HEK293 (cell line): ENCODE data around the gene TCF7.

ENCODE experiments used
- CTCF ChIA-PET: fragments of 350-600 bp; formaldehyde crosslinking; extraction: SDS; loops from one replicate; lab custom pipeline; 2021; ENCODE audit warnings: antibody characterized with exemption; lab: Yijun Ruan, JAX
- POLR2A ChIA-PET: fragments of 300-600 bp; formaldehyde crosslinking; extraction: SDS; loops from one replicate; lab custom pipeline; 2020; ENCODE audit warnings: antibody characterized with exemption, inconsistent platforms; lab: Yijun Ruan, JAX
- H3K27ac ChIP-seq: fragments of 200-500 bp; sonication (Bioruptor generic); 2 replicates; pipeline ENCODE4 v1.5.1; 2014; ENCODE audit warnings: low read depth, low read length, control low read depth, inconsistent platforms; ENCODE audit errors: extremely low read depth
- H3K36me3 ChIP-seq, 2 experiments: fragments of 200-500 bp in 1 of 2; sonication (Bioruptor generic) in 1 of 2; 1 replicate in 1 of 2; 2 replicates in 1 of 2; pipeline ENCODE4 v1.5.1; 2014 to 2017; ENCODE audit warnings: inconsistent platforms in 2 of 2, low read length in 2 of 2; ENCODE audit not compliant: control insufficient read depth in 2 of 2, insufficient read depth in 1 of 2
- H3K4me1 ChIP-seq: fragments of 200-500 bp; sonication (Bioruptor generic); 2 replicates; pipeline ENCODE4 v1.5.1; 2014; ENCODE audit warnings: mild to moderate bottlenecking, low read length, inconsistent platforms; ENCODE audit not compliant: control insufficient read depth, insufficient read depth
- H3K4me3 ChIP-seq: 2 replicates; pipeline ENCODE4 v1.5.1; 2011; ENCODE audit warnings: low read depth, mild to moderate bottlenecking, control low read depth, low read length, moderate library complexity
- H3K9me3 ChIP-seq: fragments of 200-500 bp; sonication (Bioruptor generic); 2 replicates; pipeline ENCODE4 v1.5.1; 2014; ENCODE audit warnings: low read depth, low read length, inconsistent platforms; ENCODE audit not compliant: control insufficient read depth, insufficient read depth
- GLIS2 ChIP-seq: fragments of 450-650 bp; formaldehyde crosslinking; IDR thresholded peaks from 2 replicates; pipeline ENCODE4 v1.5.1; 2016; ENCODE audit warnings: missing biosample characterization, missing genetic modification characterization
- HOXA7 ChIP-seq: sonication (generic); formaldehyde crosslinking; IDR thresholded peaks from 2 replicates; pipeline ENCODE4 v1.8.1; 2022; ENCODE audit warnings: missing genetic modification reagents, borderline replicate concordance
- PRDM1 ChIP-seq: fragments of 450-650 bp; formaldehyde crosslinking; IDR thresholded peaks from 2 replicates; pipeline ENCODE4; 2016; ENCODE audit warnings: missing biosample characterization, missing genetic modification characterization
- RBAK ChIP-seq: fragments of 450-650 bp; formaldehyde crosslinking; IDR thresholded peaks from 2 replicates; pipeline ENCODE4 v1.5.1; 2016; ENCODE audit warnings: missing biosample characterization, missing genetic modification characterization
- SCRT2 ChIP-seq: fragments of 450-650 bp; formaldehyde crosslinking; IDR thresholded peaks from 2 replicates; pipeline ENCODE4 v1.5.1; 2016; ENCODE audit warnings: missing biosample characterization, missing genetic modification characterization
- SP2 ChIP-seq: fragments of 450-650 bp; formaldehyde crosslinking; IDR thresholded peaks from 2 replicates; pipeline ENCODE4 v1.5.1; 2016; ENCODE audit warnings: missing biosample characterization, missing genetic modification characterization
- SP3 ChIP-seq: fragments of 450-650 bp; formaldehyde crosslinking; IDR thresholded peaks from 2 replicates; pipeline ENCODE4 v1.5.1; 2016; ENCODE audit warnings: missing biosample characterization, missing genetic modification characterization
- ZBTB1 ChIP-seq: fragments of 450-650 bp; formaldehyde crosslinking; IDR thresholded peaks from 2 replicates; pipeline ENCODE4 v1.5.1; 2016; ENCODE audit warnings: missing biosample characterization, missing genetic modification characterization
- ZBTB20 ChIP-seq: fragments of 450-650 bp; formaldehyde crosslinking; IDR thresholded peaks from 2 replicates; pipeline ENCODE4 v1.5.1; 2016; ENCODE audit warnings: missing biosample characterization, missing genetic modification characterization
- ZBTB44 ChIP-seq: fragments of 450-650 bp; IDR thresholded peaks from 2 replicates; pipeline ENCODE4 v1.5.1; 2018; ENCODE audit warnings: missing biosample characterization, mild to moderate bottlenecking, missing genetic modification characterization
- ZNF184 ChIP-seq: fragments of 450-650 bp; IDR thresholded peaks from 2 replicates; pipeline ENCODE4 v1.5.1; 2018; ENCODE audit warnings: missing biosample characterization, mild to moderate bottlenecking, missing genetic modification characterization
- ZNF214 ChIP-seq: fragments of 450-650 bp; formaldehyde crosslinking; IDR thresholded peaks from 2 replicates; pipeline ENCODE4 v1.5.1; 2017; ENCODE audit warnings: missing biosample characterization, mild to moderate bottlenecking, missing genetic modification characterization, borderline replicate concordance
- ZNF24 ChIP-seq: fragments of 450-650 bp; formaldehyde crosslinking; IDR thresholded peaks from 2 replicates; pipeline ENCODE4 v1.5.1; 2016; ENCODE audit warnings: missing biosample characterization, missing genetic modification characterization
- ZNF280C ChIP-seq: fragments of 450-650 bp; formaldehyde crosslinking; IDR thresholded peaks from 2 replicates; pipeline ENCODE4 v1.5.1; 2016; ENCODE audit warnings: missing biosample characterization, missing genetic modification characterization
- ZNF394 ChIP-seq: fragments of 450-650 bp; formaldehyde crosslinking; IDR thresholded peaks from 2 replicates; pipeline ENCODE4 v1.5.1; 2016; ENCODE audit warnings: missing biosample characterization, missing genetic modification characterization, mild to moderate bottlenecking, moderate library complexity, borderline replicate concordance
- ZNF398 ChIP-seq: fragments of 450-650 bp; formaldehyde crosslinking; IDR thresholded peaks from 2 replicates; pipeline ENCODE4 v1.5.1; 2017; ENCODE audit warnings: missing biosample characterization, missing genetic modification characterization
- ZNF423 ChIP-seq: fragments of 450-650 bp; formaldehyde crosslinking; IDR thresholded peaks from 2 replicates; pipeline ENCODE4 v1.5.1; 2016; ENCODE audit warnings: missing biosample characterization, missing genetic modification characterization
- ZNF433 ChIP-seq: fragments of 450-650 bp; formaldehyde crosslinking; IDR thresholded peaks from 2 replicates; pipeline ENCODE4 v1.5.1; 2016; ENCODE audit warnings: missing biosample characterization, missing genetic modification characterization, low read depth
- ZNF488 ChIP-seq: fragments of 450-650 bp; formaldehyde crosslinking; IDR thresholded peaks from 2 replicates; pipeline ENCODE4 v1.5.1; 2016; ENCODE audit warnings: missing biosample characterization, missing genetic modification characterization
- ZNF501 ChIP-seq: fragments of 450-650 bp; formaldehyde crosslinking; IDR thresholded peaks from 2 replicates; pipeline ENCODE4 v1.5.1; 2016; ENCODE audit warnings: missing biosample characterization, missing genetic modification characterization
- ZNF544 ChIP-seq: fragments of 450-650 bp; formaldehyde crosslinking; IDR thresholded peaks from 2 replicates; pipeline ENCODE4 v1.5.0; 2017; ENCODE audit warnings: missing biosample characterization, missing genetic modification characterization
- ZNF621 ChIP-seq: fragments of 450-650 bp; formaldehyde crosslinking; IDR thresholded peaks from 2 replicates; pipeline ENCODE4 v1.5.1; 2017; ENCODE audit warnings: missing biosample characterization, missing genetic modification characterization
- ZNF658 ChIP-seq: fragments of 450-650 bp; formaldehyde crosslinking; IDR thresholded peaks from 2 replicates; pipeline ENCODE4; 2016; ENCODE audit warnings: missing biosample characterization, missing genetic modification characterization
- ZNF785 ChIP-seq: fragments of 450-650 bp; formaldehyde crosslinking; IDR thresholded peaks from 2 replicates; pipeline ENCODE4 v1.5.1; 2016; ENCODE audit warnings: missing biosample characterization, missing genetic modification characterization
- ZSCAN5A ChIP-seq: fragments of 450-650 bp; formaldehyde crosslinking; IDR thresholded peaks from 2 replicates; pipeline ENCODE4 v1.5.1; 2016; ENCODE audit warnings: missing biosample characterization, missing genetic modification characterization

TCF7 gene

GRCh38 chr5:134135091-134135655 lies 20.7 kb downstream of the TCF7 start:
- CTCF ChIA-PET = interaction anchor here (1.3 to 1.9 kb wide), 3 partner anchors 33 to 109 kb away, joined by 3 to 6 read pairs (median 6); no protein-coding TSS in a partner anchor
- POLR2A ChIA-PET = no interaction called here

GRCh38 chr5:134136221-134136631 lies 21.7 kb downstream of the TCF7 start:
- no peaks in the 10 kb centered on the region for H3K9me3 ChIP-seq
- no peak overlapping the region for H3K4me3 ChIP-seq
- H3K27ac ChIP-seq = no peak overlapping the region
- TF ChIP-seq ZNF280C (tag by site-specific recombination) (no peak), GLIS2 (tag by site-specific recombination) (no peak), ZNF544 (tag by site-specific recombination) (no peak), ZNF433 (tag by site-specific recombination) (no peak), ZBTB1 (no peak), RBAK (tag by site-specific recombination) (no peak), ZNF488 (tag by site-specific recombination) (no peak), ZNF501 (tag by site-specific recombination) (no peak), ZNF785 (tag by site-specific recombination) (no peak), ZSCAN5A (no peak), SP3 (tag by site-specific recombination) (no peak), SP2 (no peak), HOXA7 (no peak), ZNF398 (no peak), SCRT2 (tag by site-specific recombination) (no peak), ZNF184 (no peak), PRDM1 (tag by site-specific recombination) (no peak), ZNF24 (tag by site-specific recombination) (no peak), ZBTB44 (tag by site-specific recombination) (no peak)
- H3K36me3 ChIP-seq = peaks cover 0 to 94% of the 10 kb centered on the region in 2 experiments; a peak in 1 of 3 replicates
- ChIA-PET POLR2A (interaction anchor here (0.7 kb wide), 1 partner anchor 768 kb away, joined by 3 read pairs; no protein-coding TSS in a partner anchor), CTCF (interaction anchor here (1.3 to 12.3 kb wide), 4 partner anchors 9 to 96 kb away, joined by 3 to 196 read pairs (median 6); no protein-coding TSS in a partner anchor)
- H3K4me1 ChIP-seq = no peaks in the 10 kb centered on the region

More at GRCh38 chr5:134135091-134135655, 20.7 kb downstream of the TCF7 start:
- H3K4me1 ChIP-seq = no peaks in the 10 kb centered on the region
- no peaks in the 10 kb centered on the region for H3K9me3 ChIP-seq
- no peak overlapping the region for H3K27ac ChIP-seq
- TF ChIP-seq ZNF423 (tag by site-specific recombination) (no peak), ZNF621 (tag by site-specific recombination) (no peak), ZNF394 (tag by site-specific recombination) (no peak), ZNF658 (tag by site-specific recombination) (no peak), ZBTB20 (tag by site-specific recombination) (no peak), ZNF214 (tag by site-specific recombination) (no peak)
- no peak overlapping the region for H3K4me3 ChIP-seq
- H3K36me3 ChIP-seq = peaks cover 0 to 90% of the 10 kb centered on the region in 2 experiments; a peak in 1 of 3 replicates
